Measurements from ENCODE around the gene PRKAR2B.

DNA sequence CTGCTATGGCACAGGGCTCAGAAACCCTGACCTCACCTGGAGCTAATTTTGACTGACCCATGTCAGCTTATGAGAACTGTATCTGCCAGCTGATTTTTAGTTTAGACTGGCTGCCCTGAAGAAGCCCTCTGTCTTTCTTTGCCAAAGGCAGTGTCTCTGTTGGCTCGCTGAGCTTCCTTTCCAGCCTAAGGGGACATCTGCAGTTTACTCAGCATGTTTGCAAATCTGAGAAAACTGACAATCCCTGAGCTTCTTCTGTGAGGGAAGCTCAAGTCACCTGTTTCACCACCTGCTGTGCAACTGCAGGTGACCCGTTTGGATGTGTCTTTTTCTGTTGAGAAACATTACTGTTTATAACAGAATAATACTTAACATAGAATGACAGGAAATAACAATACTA lies 46.0 kb downstream of the PRKAR2B start:
- TF ChIP-seq, protein P1, sequence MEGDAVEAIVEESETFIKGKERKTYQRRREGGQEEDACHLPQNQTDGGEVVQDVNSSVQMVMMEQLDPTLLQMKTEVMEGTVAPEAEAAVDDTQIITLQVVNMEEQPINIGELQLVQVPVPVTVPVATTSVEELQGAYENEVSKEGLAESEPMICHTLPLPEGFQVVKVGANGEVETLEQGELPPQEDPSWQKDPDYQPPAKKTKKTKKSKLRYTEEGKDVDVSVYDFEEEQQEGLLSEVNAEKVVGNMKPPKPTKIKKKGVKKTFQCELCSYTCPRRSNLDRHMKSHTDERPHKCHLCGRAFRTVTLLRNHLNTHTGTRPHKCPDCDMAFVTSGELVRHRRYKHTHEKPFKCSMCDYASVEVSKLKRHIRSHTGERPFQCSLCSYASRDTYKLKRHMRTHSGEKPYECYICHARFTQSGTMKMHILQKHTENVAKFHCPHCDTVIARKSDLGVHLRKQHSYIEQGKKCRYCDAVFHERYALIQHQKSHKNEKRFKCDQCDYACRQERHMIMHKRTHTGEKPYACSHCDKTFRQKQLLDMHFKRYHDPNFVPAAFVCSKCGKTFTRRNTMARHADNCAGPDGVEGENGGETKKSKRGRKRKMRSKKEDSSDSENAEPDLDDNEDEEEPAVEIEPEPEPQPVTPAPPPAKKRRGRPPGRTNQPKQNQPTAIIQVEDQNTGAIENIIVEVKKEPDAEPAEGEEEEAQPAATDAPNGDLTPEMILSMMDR (IDR thresholded peaks at IDR 0.05), result no peak
- TF ChIP-seq POLR2A (IDR thresholded peaks at IDR 0.05), result no peak

Data from breast epithelium (tissue), 3 donors.